GM12878 (cell line): Measurements from ENCODE around the gene CFDP1. TPM values are rescaled to one million over a fixed set of nuclear protein-coding genes. Genes with fewer than 3 reads are reported as not detected.

Experiments used
- ATAC-seq: fragments of 200-7000 bp; cut with Tn5 transposase; 3 replicates; pipeline ENCODE4 v1.9.1; 2020; ENCODE audit warnings: mild to moderate bottlenecking, moderate library complexity
- BruUV-seq: library from RNA; stranded (reverse); fragments of 400-500 nt; replicated peaks from 2 replicates; lab custom pipeline; 2021; lab: Mats Ljungman, UMichigan
- CTCF ChIA-PET: fragments of 300-600 bp; sonication (Branson Sonifier 250); formaldehyde crosslinking; extraction: SDS; loops from one replicate; lab custom pipeline; 2021; ENCODE audit warnings: inconsistent platforms; lab: Yijun Ruan, JAX
- POLR2A ChIA-PET: fragments of 350-600 bp; formaldehyde crosslinking; extraction: SDS; loops from one replicate; lab custom pipeline; 2021; ENCODE audit warnings: inconsistent platforms; lab: Charles Lee
- RAD21 ChIA-PET: fragments of 300-600 bp; sonication (Branson Sonifier 250); formaldehyde crosslinking; loops from one replicate; lab custom pipeline; 2023; ENCODE audit warnings: antibody characterized with exemption; ENCODE audit not compliant: unreplicated experiment; lab: Charles Lee
- SMC1A ChIA-PET: fragments of 300-600 bp; sonication (Branson Sonifier 250); formaldehyde crosslinking; loops from one replicate; lab custom pipeline; 2023; ENCODE audit not compliant: unreplicated experiment, uncharacterized antibody; lab: Charles Lee
- DNase-seq: peaks from one replicate; pipeline ENCODE4 v3.0.0-alpha.2; 2011; ENCODE audit warnings: low read depth, low spot score
- FAIRE-seq: peaks from 3 replicates; lab custom pipeline; 2011; peaks lifted over from hg19 to GRCh38; lab: Jason Lieb, UNC
- H2AFZ ChIP-seq: 2 replicates; pipeline ENCODE4 v1.6.0; 2011; ENCODE audit warnings: low read depth, low read length, control low read depth; ENCODE audit not compliant: control insufficient read depth
- H3K27ac ChIP-seq: 2 replicates; pipeline ENCODE4 v1.5.1; 2011; ENCODE audit warnings: control low read depth; ENCODE audit not compliant: control insufficient read depth, insufficient read depth
- H3K27me3 ChIP-seq, 2 experiments: replicated peaks in 1 of 2; 2 replicates each; pipeline versions ENCODE4 v1.6.0 to v1.6.1; 2011; ENCODE audit warnings: low read length in 1 of 2; ENCODE audit not compliant: control insufficient read depth in 2 of 2, insufficient read depth in 2 of 2
- H3K36me3 ChIP-seq, 2 experiments: 2 replicates each; pipeline ENCODE4 v1.5.1; 2011; ENCODE audit warnings: low read length in 1 of 2; ENCODE audit not compliant: control insufficient read depth in 2 of 2, insufficient read depth in 2 of 2
- H3K4me1 ChIP-seq: 2 replicates; pipeline ENCODE4 v1.6.1; 2011; ENCODE audit warnings: mild to moderate bottlenecking, low read length, moderate library complexity, mixed read lengths; ENCODE audit not compliant: control insufficient read depth, insufficient read depth
- H3K4me2 ChIP-seq: 2 replicates; pipeline ENCODE4 v1.6.0; 2011; ENCODE audit warnings: control low read depth; ENCODE audit not compliant: control insufficient read depth, insufficient read depth
- H3K4me3 ChIP-seq: fragments of 200-600 bp; sonication (generic); 2 replicates; pipeline ENCODE4 v1.5.1; 2016
- H3K79me2 ChIP-seq: 2 replicates; pipeline ENCODE4 v1.6.0; 2011; ENCODE audit warnings: low read length; ENCODE audit not compliant: control insufficient read depth, insufficient read depth
- H3K9ac ChIP-seq: 2 replicates; pipeline ENCODE4 v1.8.0; 2011; ENCODE audit warnings: low read length, control low read depth, mixed read lengths; ENCODE audit not compliant: control insufficient read depth, insufficient read depth
- H3K9me3 ChIP-seq: replicated peaks from 3 replicates; pipeline ENCODE4 v1.5.1; 2011; ENCODE audit warnings: mild to moderate bottlenecking, low read length; ENCODE audit not compliant: control insufficient read depth, insufficient read depth
- H4K20me1 ChIP-seq: 2 replicates; pipeline ENCODE4 v1.6.0; 2011; ENCODE audit not compliant: control insufficient read depth, insufficient read depth
- BMI1 ChIP-seq: fragments of 450-650 bp; IDR thresholded peaks from 2 replicates; pipeline ENCODE4 v1.6.1; 2016; ENCODE audit warnings: mild to moderate bottlenecking, moderate library complexity, borderline replicate concordance
- CEBPB ChIP-seq, 2 experiments: fragments of 150-350 bp in 1 of 2; IDR thresholded peaks; 2 replicates each; pipeline ENCODE4 v1.6.1; 2012 to 2014; ENCODE audit warnings: low read depth in 2 of 2, low read length in 2 of 2, borderline replicate concordance in 1 of 2, inconsistent platforms in 1 of 2
- CREB1 ChIP-seq: IDR thresholded peaks from 2 replicates; pipeline ENCODE4 v1.6.1; 2012; ENCODE audit warnings: low read depth, mild to moderate bottlenecking, inconsistent platforms
- EZH2 ChIP-seq: IDR thresholded peaks from 2 replicates; pipeline ENCODE4 v1.6.1; 2012; ENCODE audit warnings: low read depth, mild to moderate bottlenecking, control low read depth, inconsistent platforms, low read length, borderline replicate concordance; ENCODE audit not compliant: control insufficient read depth
- JUND ChIP-seq: IDR thresholded peaks from 2 replicates; pipeline ENCODE4 v1.6.1; 2012; ENCODE audit warnings: low read depth, mild to moderate bottlenecking, low read length, improper control_type of control experiment, moderate library complexity
- MEF2B ChIP-seq: fragments of 450-650 bp; IDR thresholded peaks from 2 replicates; pipeline ENCODE4 v1.6.1; 2018; ENCODE audit warnings: mild to moderate bottlenecking, moderate library complexity; ENCODE audit not compliant: partially characterized antibody, poor library complexity, severe bottlenecking
- MTA2 ChIP-seq: fragments of 450-650 bp; IDR thresholded peaks from 2 replicates; pipeline ENCODE4 v1.6.1; 2016; ENCODE audit warnings: low read depth, mild to moderate bottlenecking, moderate library complexity
- NFYA ChIP-seq: IDR thresholded peaks from 2 replicates; pipeline ENCODE4 v1.6.1; 2011; ENCODE audit warnings: low read depth, mild to moderate bottlenecking, low read length, improper control_type of control experiment, borderline replicate concordance
- RFX5 ChIP-seq: IDR thresholded peaks from 2 replicates; pipeline ENCODE4 v1.6.1; 2011; ENCODE audit warnings: low read depth, low read length, improper control_type of control experiment
- SPI1 ChIP-seq: IDR thresholded peaks from 2 replicates; pipeline ENCODE4 v1.6.1; 2011; ENCODE audit warnings: low read depth, mild to moderate bottlenecking, low read length, moderate library complexity, borderline replicate concordance; ENCODE audit not compliant: insufficient read depth
- SRF ChIP-seq, 2 experiments: IDR thresholded peaks; 2 replicates each; pipeline ENCODE4 v1.6.1; 2011; ENCODE audit warnings: low read depth in 2 of 2, low read length in 2 of 2, mild to moderate bottlenecking in 1 of 2, moderate library complexity in 1 of 2
- ZNF384 ChIP-seq: IDR thresholded peaks from 2 replicates; pipeline ENCODE4 v1.6.1; 2012; ENCODE audit warnings: low read depth, mild to moderate bottlenecking, low read length, improper control_type of control experiment, borderline replicate concordance
- ZNF622 ChIP-seq: fragments of 450-650 bp; IDR thresholded peaks from 2 replicates; pipeline ENCODE4 v1.6.1; 2017; ENCODE audit warnings: mild to moderate bottlenecking, inconsistent platforms
- ZSCAN29 ChIP-seq: fragments of 450-650 bp; IDR thresholded peaks from 2 replicates; pipeline ENCODE4 v1.6.1; 2017; ENCODE audit warnings: mild to moderate bottlenecking, moderate library complexity
- WGBS: methylation state at CpG from one replicate; pipeline ENCODE4 v1.1.6; 2016; ENCODE audit warnings: low lambda C conversion rate; ENCODE audit not compliant: insufficient replicate concordance, insufficient coverage; ENCODE audit errors: missing lambda C conversion rate; 5-methylcytosine and 5-hydroxymethylcytosine counted together
- in situ Hi-C: fragments of 300-500 bp; cut with MboI; formaldehyde crosslinking; loops from 9 replicates; pipeline ENCODE4 v1.14.3; 2018; ENCODE audit warnings: mixed read lengths
- intact Hi-C: fragments of 100-400 bp; cut with micrococcal nuclease; formaldehyde crosslinking; loops from one replicate; pipeline ENCODE4 v1.14.2; 2022; ENCODE audit not compliant: unreplicated experiment
- polyA plus RNA-seq, 11 experiments: library from polyadenylated mRNA; depleted of rRNA in 4 of 11; unstranded in 6 of 11; stranded (reverse) in 5 of 11; fragments of >200 nt; fragmentation: Nextera tagmentation in 4 of 11; fragmentation: Illumina TruSeq in 1 of 11; extraction: Ambion mirVana in 4 of 11; extraction: Trizol in 1 of 11; gene quantifications; 1 replicate in 1 of 11; 2 replicates in 10 of 11; pipeline versions ENCODE4 v1.2.1 to v1.2.3, GENCODE V29; 2011 to 2016; ENCODE audit warnings: inconsistent platforms in 2 of 11, missing spikeins in 2 of 11, low read depth in 1 of 11
- total RNA-seq, 4 experiments: library from RNA; depleted of rRNA in 3 of 4; stranded (reverse); fragments of >200 nt in 3 of 4; fragmentation: Illumina TruSeq in 1 of 4; extraction: Trizol in 1 of 4; gene quantifications; 2 replicates each; pipeline versions ENCODE4 v1.2.1 to v1.2.3, GENCODE V29; 2013 to 2021
- TF ChIP-seq, protein P1 (sequence below): fragments of 150-350 bp; IDR thresholded peaks from 2 replicates; pipeline ENCODE4 v1.6.1; 2014; ENCODE audit warnings: mild to moderate bottlenecking, low read depth, low read length

The CFDP1 gene
- total and polyA plus RNA-seq, 10 of the 15 experiments (the other 5 are each of a cell fraction or from before 2014, with no cell fraction given): 22.3 to 64.8 (median 36.7) TPM

DNA sequence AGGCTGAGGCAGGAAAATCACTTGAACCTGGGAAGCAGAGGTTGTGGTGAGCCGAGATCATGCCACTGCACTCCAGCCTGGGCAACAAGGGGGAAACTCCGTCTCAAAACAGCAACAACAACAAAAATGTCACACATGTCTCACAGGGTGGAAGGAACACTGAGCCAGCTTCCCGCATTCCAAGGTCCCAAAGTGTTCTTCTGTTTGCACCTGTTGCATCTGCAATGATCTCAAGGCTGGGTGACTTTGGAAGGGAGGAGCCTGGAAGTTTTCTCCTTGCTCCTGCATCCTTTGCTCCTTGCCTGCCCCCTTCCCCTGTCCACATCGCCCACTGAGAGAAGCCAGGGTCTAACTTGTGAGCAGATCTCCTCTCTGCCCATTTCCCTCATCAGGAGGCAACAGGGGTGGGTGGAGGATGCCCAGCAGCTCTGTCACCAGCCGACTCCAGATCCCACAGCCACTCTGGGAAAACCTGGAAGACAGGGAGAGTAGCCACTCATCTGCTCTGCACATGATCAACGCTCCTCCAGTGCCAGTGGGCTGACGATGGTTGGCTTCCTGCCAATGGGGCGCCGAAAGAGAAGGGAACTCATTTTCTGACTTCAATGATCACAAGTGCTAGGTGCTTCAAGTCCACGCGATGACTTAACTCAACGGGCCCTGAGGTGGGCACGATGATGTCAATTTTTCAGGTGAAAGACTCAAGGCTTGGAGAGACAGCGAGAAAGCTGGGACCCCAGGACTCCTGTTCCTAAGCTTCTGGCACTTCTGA, 49.3 kb upstream of the CFDP1 start:
- TF ChIP-seq CEBPB (IDR thresholded peaks at IDR 0.05; ENCODE audit: borderline replicate concordance in 1 of 2, low read depth in 2 of 2, low read length in 2 of 2) (no peak), NFYA (no peak), CREB1 (no peak), BMI1 (no peak), ZNF384 (no peak), MTA2 (no peak), ZSCAN29 (no peak), SRF (IDR thresholded peaks at IDR 0.05; ENCODE audit: low read depth in 2 of 2, low read length in 2 of 2) (no peak), ZNF622 (no peak), EZH2 (no peak), SPI1 (no peak), RFX5 (no peak), MEF2B (no peak), JUND (no peak)
- TF ChIP-seq, protein P1, sequence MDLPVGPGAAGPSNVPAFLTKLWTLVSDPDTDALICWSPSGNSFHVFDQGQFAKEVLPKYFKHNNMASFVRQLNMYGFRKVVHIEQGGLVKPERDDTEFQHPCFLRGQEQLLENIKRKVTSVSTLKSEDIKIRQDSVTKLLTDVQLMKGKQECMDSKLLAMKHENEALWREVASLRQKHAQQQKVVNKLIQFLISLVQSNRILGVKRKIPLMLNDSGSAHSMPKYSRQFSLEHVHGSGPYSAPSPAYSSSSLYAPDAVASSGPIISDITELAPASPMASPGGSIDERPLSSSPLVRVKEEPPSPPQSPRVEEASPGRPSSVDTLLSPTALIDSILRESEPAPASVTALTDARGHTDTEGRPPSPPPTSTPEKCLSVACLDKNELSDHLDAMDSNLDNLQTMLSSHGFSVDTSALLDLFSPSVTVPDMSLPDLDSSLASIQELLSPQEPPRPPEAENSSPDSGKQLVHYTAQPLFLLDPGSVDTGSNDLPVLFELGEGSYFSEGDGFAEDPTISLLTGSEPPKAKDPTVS: no peak
- no peak overlapping the region for H2AFZ ChIP-seq
- ChIA-PET POLR2A (no interaction called here), SMC1A (interaction anchor here (1.2 kb wide), 1 partner anchor 12 kb away, joined by 3 read pairs; no protein-coding TSS in a partner anchor), RAD21 (no interaction called here), CTCF (interaction anchor here (1.0 to 1.5 kb wide), 2 partner anchors 10 to 11 kb away, joined by 3 to 5 read pairs; no protein-coding TSS in a partner anchor)
- peaks cover 28% of the 10 kb centered on the region for H3K4me1 ChIP-seq
- no TSS peak for BruUV-seq
- FAIRE-seq (no peak), DNase-seq (no peak), ATAC-seq (no peak)
- H3K4me3 ChIP-seq: no peak overlapping the region
- no peaks in the 10 kb centered on the region for H3K79me2 ChIP-seq
- H3K9me3 ChIP-seq: no peaks in the 10 kb centered on the region
- H3K27me3 ChIP-seq: no peaks in the 10 kb centered on the region; a peak in 1 of 4 replicates
- H3K36me3 ChIP-seq: no peaks in the 10 kb centered on the region
- in situ Hi-C loops (no loop called here), intact Hi-C loops (no loop called here)
- H3K27ac ChIP-seq: no peak overlapping the region
- no peak overlapping the region for H3K4me2 ChIP-seq
- no peaks in the 10 kb centered on the region for H4K20me1 ChIP-seq
- H3K9ac ChIP-seq: no peak overlapping the region
- 49% methylated on average over 14 of the region's 14 CpGs for WGBS
